ENCODE results near the gene ATG9B. TPM values are rescaled to one million over a fixed set of nuclear protein-coding genes. Genes with fewer than 3 reads are reported as not detected.

The ATG9B gene
- total and polyA plus RNA-seq, 2 of the 13 experiments (the other 11 are each of a cell fraction or from before 2014, with no cell fraction given): 0.24 TPM; not detected in 1

GRCh38 chr7:151005566-151005965 lies 18.7 kb downstream of the ATG9B start (continued):
- no peak; the same call in 1 of the 2 replicates for TF ChIP-seq ARID4A (CRISPR knock-in tag; IDR thresholded peaks at IDR 0.05; ENCODE audit: borderline replicate concordance)
- no peak for TF ChIP-seq GMEB2 (CRISPR knock-in tag; IDR thresholded peaks at IDR 0.05; ENCODE audit: low read depth)
- no peak for TF ChIP-seq SOX6 (IDR thresholded peaks at IDR 0.05)
- TF ChIP-seq SOX6 (CRISPR knock-in tag; IDR thresholded peaks at IDR 0.05): peak; percentile 52
- peak; percentile 94 for TF ChIP-seq ZMYM3 (CRISPR knock-in tag; IDR thresholded peaks at IDR 0.05)
- no peak for TF ChIP-seq ZNF350 (CRISPR knock-in tag; IDR thresholded peaks at IDR 0.05; ENCODE audit: borderline replicate concordance, low read depth)
- no peak for TF ChIP-seq ATM (IDR thresholded peaks at IDR 0.05; ENCODE audit: borderline replicate concordance)
- TF ChIP-seq ZMAT3 (CRISPR knock-in tag; conservative IDR thresholded peaks at IDR 0.05): no peak
- TF ChIP-seq GRHL1 (CRISPR knock-in tag; conservative IDR thresholded peaks at IDR 0.05): no peak
- TF ChIP-seq GATAD2A (CRISPR knock-in tag; IDR thresholded peaks at IDR 0.05): peak; percentile 62
- TF ChIP-seq ZBTB7A (CRISPR knock-in tag; IDR thresholded peaks at IDR 0.05): no peak
- no peak for TF ChIP-seq SMARCC2 (IDR thresholded peaks at IDR 0.05)
- peak; percentile 43; the same call in 1 of the 2 replicates for TF ChIP-seq ZMYM4 (CRISPR knock-in tag; IDR thresholded peaks at IDR 0.05)
- no peak; the same call in 1 of the 2 replicates for TF ChIP-seq KDM2A (CRISPR knock-in tag; IDR thresholded peaks at IDR 0.05; ENCODE audit: borderline replicate concordance, low read depth)
- TF ChIP-seq FOXK1 (CRISPR knock-in tag; IDR thresholded peaks at IDR 0.05; ENCODE audit: borderline replicate concordance, low read depth): peak; percentile 42; the same call in 1 of the 2 replicates
- no peak for TF ChIP-seq ZNF414 (CRISPR knock-in tag; IDR thresholded peaks at IDR 0.05)
- no peak; the same call in 1 of the 2 replicates for TF ChIP-seq MED1 (CRISPR knock-in tag; IDR thresholded peaks at IDR 0.05)
- no peak for TF ChIP-seq FOXJ3 (CRISPR knock-in tag; IDR thresholded peaks at IDR 0.05; ENCODE audit: borderline replicate concordance)
- no peak for TF ChIP-seq CENPT (CRISPR knock-in tag; IDR thresholded peaks at IDR 0.05; ENCODE audit: low read depth)
- no peak for TF ChIP-seq NFIB (CRISPR knock-in tag; IDR thresholded peaks at IDR 0.05; ENCODE audit: borderline replicate concordance)
- no peak for TF ChIP-seq ZNF274 (CRISPR knock-in tag; IDR thresholded peaks at IDR 0.05)
- TF ChIP-seq TCF7L2 (IDR thresholded peaks at IDR 0.05; ENCODE audit: low read depth, low read length): no peak
- no peak for TF ChIP-seq GLMP (CRISPR knock-in tag; IDR thresholded peaks at IDR 0.05; ENCODE audit: borderline replicate concordance)
